GM12892 (cell line): ENCODE data around the gene TNFRSF4.

Experiments
- DNase-seq: peaks from one replicate; pipeline ENCODE4 v3.0.0; 2011; ENCODE audit not compliant: insufficient read length
- FAIRE-seq: peaks from 2 replicates; lab custom pipeline; 2011; peaks lifted over from hg19 to GRCh38; lab: Jason Lieb, UNC
- POLR2A ChIP-seq: IDR thresholded peaks from 2 replicates; pipeline ENCODE4 v1.6.1; 2011; ENCODE audit warnings: low read depth, low read length, control low read depth
- POLR2AphosphoS5 ChIP-seq: IDR thresholded peaks from 2 replicates; pipeline ENCODE4 v1.6.1; 2011; ENCODE audit warnings: low read depth, low read length, control low read depth
- TAF1 ChIP-seq: IDR thresholded peaks from 2 replicates; pipeline ENCODE4 v1.6.1; 2011; ENCODE audit warnings: low read depth, mild to moderate bottlenecking, control low read depth, low read length, borderline replicate concordance

The TNFRSF4 gene

DNA sequence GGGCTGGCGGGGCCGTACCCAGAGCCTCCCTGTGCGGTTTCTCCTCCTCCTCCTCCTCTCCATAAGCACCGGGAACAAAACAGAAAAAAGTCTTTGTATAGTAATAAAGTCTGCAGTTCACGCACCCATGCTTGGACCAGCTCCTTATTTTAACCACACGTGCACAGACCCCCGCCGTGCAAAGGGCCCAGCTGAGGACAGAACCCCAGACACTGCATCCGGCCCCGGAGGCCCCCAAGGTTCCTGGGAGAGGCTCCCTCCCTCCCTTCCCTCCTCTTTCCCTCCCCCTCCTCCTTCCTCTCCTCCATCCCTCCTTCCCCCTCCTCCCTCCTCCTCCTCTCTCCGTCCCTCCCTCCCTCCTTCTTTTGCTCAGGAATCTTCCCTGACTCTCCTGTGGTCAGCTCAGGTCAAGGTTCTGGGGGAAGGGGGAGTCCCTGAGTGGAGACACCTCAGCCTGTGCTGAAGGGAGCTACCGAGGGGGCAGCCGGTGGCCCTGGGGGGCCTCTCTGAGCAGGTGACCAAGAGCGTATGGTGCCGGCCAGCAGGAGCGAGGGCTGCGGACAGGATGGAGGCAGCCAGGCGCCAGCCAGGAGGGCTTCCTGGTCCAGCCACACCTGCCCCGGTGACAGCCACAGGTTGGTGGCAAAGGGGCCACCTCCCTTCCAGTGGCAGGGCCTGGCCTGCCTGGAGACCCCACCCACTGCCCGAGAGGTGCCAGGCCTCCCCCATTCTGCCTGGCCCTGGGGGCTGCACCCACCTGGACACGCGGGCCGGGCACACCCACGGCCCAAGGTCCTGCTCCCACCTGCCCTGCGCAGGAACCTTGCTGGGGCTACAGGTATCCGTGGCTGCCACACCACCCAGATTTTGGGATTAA lies 43.5 kb downstream of the TNFRSF4 start:
- TF ChIP-seq POLR2A (no peak), POLR2AphosphoS5 (no peak), TAF1 (no peak)
- DNase-seq (no peak), FAIRE-seq (no peak)

DNA sequence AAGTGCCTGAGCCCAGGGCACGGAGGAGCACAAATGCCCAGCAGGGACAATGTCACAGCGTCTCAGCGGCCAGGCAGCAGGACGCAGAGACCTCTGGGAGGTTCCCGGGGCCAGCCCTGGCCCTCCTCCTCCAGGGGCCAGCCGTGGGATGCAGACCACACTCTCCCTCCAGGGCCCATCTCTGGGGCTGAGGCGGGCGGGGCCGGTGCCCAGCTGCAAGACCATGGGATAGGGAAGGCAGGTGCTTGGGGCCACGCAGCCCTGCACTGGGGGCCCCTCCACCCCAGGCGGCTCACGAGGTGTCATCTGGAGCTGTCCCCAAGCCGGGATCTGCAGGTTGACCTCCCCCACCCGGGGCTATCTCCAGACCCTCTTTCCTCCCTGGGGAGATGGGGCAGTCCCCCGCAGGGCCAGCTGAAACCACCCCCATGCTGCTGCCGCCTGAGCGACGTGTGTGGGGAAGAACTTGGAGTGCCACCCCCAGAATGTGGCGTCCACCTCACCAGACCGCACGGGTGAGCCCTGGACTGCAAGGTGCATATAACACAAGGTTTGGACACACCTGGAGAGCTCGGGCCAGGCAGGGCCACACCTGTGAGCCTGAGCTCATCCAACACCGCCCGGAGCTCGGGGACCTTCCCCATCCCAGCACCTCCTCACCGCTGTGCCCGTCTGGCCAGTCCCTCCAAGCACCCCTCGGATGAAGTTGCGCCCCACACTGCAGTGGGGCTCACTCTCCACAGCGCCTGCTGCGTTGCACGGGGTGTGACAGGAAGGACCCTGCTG lies 44.3 kb downstream of the TNFRSF4 start:
- no peak for TF ChIP-seq POLR2A
- TF ChIP-seq TAF1 = no peak
- no peak for TF ChIP-seq POLR2AphosphoS5
- FAIRE-seq = no peak
- DNase-seq = no peak

DNA sequence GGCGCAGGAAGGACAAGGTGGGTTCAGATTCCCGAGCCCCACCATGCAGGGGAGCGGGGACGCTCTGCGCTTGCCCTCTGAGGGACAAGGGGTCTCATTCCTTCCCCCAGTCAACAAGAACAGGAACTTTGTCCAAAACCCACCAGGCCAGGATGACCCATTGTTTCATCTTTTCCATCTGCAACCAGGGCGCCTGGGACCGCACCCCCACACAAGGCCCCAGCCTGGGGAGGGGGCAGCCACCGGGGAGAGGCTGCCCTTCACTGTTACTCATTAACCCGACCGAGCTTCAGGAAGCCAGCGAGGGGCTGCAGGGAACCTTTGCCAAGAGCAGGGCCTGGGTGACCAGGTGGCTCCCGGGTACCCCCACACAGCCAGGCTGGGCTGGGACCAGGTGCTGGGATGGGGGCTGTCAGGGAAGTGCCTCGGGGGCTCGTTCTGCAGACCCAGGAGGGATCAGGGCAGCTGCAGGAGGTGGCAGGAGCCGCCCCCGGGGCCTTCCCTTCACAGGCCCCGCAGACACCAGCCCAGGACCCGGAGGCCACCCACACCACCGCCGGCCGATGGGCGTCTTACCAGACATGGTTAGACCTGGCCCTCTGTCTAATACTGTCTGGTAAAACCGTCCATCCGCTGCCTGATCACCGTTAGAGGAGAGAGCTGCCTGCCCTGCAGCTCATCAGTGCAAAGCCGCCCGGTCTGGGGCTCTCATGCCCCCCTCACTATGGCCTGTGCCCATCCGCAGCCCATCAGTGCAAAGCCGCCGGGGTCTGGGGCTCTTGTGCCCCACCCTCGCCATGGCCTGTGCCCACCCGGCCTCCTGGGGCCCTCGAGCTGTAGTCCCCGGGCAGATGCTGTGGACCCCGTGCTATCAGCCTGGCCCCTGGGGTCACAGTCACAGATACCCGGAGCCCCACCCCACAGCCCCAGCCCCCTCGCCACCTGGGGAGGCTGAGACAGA lies 45.2 kb downstream of the TNFRSF4 start:
- TF ChIP-seq TAF1 = no peak
- TF ChIP-seq POLR2AphosphoS5 = no peak
- TF ChIP-seq POLR2A = no peak
- DNase-seq = no peak
- FAIRE-seq = no peak

DNA sequence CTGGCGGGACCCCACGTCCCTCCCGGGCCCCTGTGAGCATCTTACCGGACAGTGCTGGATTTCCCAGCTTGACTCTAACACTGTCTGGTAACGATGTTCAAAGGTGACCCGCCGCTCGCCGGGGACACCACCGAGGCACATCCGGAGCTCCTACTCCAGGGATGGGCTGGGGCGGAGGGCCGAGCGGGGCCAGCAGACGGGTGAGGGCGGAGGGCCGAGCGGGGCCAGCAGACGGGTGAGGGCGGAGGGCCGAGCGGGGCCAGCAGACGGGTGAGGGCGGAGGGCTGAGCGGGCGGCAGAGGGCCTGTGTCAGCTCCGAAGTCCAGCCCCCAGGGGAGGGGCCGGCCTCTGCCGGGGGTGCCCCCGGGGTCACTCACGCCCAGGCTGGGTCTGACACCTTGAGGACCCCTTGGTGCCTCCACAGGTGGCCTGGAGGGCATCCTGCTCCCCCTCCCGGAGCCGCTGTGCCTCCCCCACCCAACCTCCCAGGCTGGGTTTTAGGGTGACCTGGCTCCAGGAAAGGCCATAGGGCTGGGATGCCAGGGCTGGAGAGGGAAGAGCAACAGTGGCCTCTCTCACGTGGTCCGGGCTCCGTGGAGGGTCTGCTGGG lies 46.0 kb downstream of the TNFRSF4 start:
- FAIRE-seq (no peak), DNase-seq (no peak)
- no peak for TF ChIP-seq TAF1
- TF ChIP-seq POLR2AphosphoS5 = no peak
- TF ChIP-seq POLR2A = no peak

DNA sequence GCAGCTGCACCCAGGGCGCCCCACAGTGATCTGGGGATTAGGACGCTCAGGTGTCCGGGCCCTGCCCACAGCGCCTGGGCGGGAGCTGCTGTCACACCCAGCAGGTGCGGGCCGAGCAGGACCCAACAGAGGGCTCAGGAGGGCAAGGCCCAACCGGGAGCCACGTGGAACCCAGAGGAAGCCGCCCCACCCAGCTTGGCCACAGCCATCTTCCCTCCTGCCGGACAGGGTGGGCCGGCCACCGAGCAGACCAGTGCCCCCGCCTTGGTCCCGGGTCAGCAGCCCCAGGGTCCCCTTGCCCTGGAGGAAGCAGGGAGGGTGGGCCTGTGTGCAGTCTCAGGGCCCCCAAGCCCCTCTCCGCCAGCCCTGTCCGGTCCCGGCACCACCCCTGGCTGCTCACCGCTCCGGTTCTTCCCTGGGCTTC lies 46.5 kb downstream of the TNFRSF4 start:
- TF ChIP-seq TAF1 (no peak), POLR2A (no peak), POLR2AphosphoS5 (no peak)
- FAIRE-seq (no peak), DNase-seq (no peak)

DNA sequence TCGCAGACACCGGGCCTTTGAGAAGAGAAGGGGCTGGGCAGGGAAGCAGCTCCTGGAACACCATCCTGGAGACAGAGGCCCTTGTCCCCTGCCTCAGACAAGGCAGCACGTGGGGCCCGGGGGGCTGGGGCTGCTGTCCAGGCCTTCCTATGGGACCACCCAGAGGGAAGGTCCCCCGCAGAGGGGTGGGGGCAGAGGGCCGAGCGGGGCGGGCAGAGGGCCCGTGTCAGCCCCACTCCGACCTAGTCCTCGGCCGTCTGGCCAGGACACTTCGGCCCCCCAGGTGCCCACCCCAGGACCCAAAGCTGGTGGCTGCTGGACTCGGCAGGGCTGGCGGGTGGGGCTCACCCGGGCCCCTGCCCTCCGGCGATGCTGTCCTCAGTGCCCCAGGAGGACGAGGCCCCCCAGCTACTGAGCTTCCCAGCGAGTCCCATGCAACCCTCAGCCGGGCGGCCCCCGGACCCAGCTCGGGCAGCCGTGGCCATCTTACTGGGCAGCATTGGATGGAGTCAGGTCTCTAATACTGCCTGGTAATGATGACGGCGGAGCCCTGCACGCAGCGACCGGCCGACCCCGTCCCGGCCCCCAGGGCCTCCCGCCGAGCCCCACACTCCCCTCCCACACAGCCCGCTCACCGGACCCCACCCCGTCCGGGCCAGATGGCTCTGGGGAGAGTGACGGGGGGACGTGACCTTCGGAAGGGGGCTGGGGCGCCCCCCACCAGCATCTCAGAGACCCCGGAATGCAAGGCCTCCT lies 47.1 kb downstream of the TNFRSF4 start:
- TF ChIP-seq POLR2A (no peak), POLR2AphosphoS5 (no peak)
- no peak for FAIRE-seq
- no peak for DNase-seq

DNA sequence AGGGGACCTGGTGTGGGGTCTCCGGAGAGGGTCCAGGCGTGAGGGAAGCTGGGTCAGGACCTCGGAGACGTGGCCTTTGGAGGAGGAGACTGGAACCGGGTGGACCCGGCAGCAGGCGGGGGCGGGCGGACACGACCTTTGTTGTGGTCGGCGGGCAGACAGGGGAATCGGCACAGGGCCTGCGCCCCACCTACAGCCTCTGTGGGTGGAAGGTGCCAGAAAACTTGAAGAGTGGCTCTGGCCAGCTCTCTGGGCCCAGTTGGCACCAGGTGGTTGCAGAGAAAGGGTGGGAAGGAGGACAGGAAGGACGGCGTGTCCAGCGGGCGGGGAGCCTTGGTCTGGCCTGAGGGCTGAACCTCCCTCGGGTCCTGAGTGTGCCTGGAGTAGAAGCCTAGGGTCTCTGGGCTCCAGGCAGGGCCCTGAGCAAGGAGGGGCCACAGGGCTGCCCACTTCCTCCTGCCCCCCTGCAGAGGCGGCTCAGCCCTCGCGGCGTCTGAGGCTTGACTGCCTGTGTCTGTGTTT lies 48.0 kb downstream of the TNFRSF4 start:
- no peak for FAIRE-seq

DNA sequence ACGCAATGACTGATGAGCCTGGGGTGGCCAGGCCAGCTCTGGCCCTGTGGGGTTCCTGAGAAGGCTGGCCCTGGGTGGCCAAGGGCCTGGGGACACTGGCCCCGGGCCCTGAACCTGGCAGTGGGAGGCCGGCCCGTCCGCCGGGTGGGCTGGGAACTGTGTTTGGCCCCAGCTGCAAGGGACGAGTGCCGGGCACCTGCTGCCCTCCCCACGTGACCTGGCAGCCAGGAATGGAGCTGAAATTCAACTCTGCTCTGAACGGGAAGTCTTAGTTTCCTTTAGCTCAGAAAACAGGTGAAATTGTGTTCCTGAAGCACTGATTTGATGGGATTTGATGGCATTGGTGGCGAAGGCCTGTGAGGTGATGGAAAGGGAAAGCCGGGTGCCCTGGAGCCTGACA lies 48.5 kb downstream of the TNFRSF4 start:
- TF ChIP-seq POLR2AphosphoS5 = no peak
- no peak for TF ChIP-seq POLR2A
- TF ChIP-seq TAF1 = no peak
- no peak for DNase-seq
- FAIRE-seq = no peak

More for the DNA sequence above, 48.0 kb downstream of the TNFRSF4 start:
- DNase-seq = no peak
- TF ChIP-seq POLR2AphosphoS5 (no peak), TAF1 (no peak), POLR2A (no peak)

DNA sequence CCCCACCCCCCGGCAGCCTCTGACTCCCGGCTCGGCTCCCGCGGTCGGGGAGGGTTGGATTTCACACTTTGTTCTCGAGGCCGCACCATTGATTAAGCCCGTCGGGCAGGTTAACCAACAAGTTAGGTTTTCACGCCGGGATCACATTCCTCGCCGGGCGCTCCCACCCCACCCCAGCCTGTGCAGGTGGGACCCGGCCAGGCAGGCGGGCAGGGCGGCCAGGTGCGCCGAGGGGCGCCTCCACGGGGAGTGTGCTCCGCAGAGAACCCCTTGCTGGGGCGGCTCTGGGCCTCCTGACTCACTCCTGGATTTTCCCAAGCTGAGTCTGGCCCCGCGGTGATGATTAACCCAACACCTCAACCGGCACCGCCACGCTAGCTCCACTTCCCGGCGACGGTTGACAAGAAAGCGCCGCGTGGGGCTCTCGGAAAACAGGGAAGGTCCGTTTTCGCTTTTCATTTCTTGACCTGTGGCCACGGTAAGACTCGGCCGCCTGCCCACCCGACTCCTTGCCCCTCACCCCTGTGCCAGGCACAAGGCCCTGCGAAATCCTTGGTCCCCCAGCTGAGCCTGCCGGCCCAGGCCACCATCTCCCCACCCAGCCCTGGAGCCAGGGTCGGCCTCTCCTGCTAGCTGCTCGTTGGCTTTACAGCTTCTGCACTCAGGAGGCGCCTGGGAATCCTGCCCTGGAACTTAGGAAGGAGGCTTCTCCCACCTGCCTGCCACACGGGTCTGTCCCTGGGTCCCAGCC lies 49.1 kb downstream of the TNFRSF4 start:
- TF ChIP-seq POLR2AphosphoS5 = no peak
- TF ChIP-seq POLR2A = no peak
- no peak for TF ChIP-seq TAF1
- DNase-seq (no peak), FAIRE-seq (no peak)
